ENCODE measurements around the gene RPTOR.

Gene RPTOR

DNA sequence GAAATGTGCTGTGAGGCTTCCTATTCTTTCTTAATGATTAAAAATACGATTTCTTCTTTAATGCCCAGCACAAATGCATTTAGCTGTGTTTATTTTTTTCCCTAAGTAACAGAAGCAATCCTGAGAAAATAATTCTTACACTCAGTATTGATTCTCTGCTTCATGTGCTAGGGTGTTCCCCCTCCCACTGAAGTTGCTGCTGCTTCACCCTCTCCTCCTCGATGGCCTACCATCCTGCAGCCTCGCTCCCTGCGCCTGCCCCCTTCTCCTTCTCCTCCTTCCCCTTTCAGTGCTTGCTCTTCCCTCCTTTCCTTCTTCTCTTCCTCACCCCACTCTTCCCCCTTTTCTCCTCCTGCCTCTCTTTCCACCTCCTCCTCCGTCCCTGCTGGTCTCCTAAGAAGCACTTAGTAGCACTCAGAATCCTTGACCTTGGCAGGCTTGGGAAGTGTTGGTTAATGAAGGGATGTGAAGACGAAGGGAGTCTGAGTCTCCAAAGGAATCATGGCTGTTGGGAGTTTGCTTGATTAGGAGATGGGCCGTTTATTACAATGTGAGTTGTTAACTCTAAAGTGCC, 119.7 kb downstream of the RPTOR start:
- no peak for DNase-seq (ENCODE audit: low read depth in 3 of 3)

DNA sequence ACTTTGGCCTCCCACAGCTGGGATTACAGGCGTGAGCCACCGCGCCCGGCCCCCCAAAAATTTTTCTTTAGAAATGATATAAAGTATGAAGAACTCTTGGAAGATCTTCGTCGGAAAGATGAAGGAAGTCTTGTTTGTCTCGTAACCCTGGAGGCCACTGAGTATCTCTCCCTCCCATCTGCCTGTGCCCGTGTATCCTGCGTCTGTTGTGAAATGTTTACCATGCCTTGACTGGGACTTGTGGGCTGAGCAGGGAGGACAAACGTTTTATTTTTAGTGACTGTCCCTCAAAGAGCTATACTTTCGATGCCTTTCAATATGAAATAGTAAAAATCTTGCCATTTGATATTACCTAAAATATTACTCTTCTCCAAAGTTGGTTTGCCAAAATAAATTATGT, 121.2 kb downstream of the RPTOR start:
- DNase-seq (ENCODE audit: low read depth in 3 of 3): no peak

DNA sequence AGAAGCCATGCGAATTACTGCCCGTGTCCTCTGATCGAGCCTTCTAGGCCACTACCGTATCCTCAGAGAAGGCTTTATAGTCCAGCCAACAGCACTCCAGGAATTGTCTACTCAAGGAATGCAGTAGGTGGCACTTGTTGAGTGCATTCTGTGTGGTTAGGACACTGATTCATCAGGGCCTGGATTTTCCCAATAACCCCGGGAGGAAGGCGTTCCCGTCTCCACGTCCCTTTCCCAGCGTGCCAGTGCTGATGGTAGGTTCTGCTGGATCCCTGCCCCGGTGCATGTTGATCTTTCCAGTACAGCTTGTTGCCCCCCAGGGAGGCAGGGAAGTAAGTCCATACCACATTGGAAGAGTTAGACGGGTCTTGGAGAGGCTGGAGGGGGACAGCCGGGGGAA, 122.2 kb downstream of the RPTOR start:
- no peak for DNase-seq (ENCODE audit: low read depth in 3 of 3)

DNA sequence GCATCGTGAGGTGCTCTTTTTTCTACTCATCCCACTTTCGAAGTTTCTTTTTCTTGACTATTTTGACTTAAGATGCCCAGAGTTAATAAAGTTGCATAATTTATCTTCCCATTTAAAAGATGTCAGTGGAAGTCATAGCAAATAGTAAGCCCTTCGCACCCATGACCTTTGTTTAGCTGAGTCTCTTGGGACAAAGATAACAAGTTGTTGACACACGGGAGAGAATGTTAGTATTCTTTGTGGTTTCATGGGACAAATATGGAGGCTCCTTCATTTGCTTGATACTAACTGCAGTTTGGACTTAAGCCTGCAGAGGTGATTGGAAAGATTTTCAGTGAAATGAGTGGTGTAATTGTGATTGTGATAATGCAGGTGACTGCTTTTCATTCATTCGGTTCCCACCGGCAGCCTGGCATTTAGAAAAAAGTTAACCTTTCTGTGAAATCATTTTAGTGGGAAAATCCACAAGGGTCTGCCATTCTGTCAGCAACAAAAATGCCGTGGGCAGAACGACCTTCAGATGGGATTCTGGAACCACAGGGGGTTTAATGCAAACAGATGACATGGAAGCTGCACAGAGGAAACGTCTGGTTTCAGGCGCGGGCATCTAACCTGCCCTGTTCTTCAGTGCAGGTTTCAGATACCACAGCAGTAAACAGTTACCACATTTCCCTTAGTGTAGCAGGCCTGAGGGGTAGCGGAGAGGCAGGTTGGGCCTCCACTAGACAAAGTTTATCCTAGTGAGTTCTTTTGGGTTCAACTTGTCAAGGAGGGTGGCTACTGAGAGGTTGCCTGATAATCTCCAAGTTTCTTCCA, 123.0 kb downstream of the RPTOR start:
- DNase-seq (ENCODE audit: low read depth in 3 of 3): no peak

DNA sequence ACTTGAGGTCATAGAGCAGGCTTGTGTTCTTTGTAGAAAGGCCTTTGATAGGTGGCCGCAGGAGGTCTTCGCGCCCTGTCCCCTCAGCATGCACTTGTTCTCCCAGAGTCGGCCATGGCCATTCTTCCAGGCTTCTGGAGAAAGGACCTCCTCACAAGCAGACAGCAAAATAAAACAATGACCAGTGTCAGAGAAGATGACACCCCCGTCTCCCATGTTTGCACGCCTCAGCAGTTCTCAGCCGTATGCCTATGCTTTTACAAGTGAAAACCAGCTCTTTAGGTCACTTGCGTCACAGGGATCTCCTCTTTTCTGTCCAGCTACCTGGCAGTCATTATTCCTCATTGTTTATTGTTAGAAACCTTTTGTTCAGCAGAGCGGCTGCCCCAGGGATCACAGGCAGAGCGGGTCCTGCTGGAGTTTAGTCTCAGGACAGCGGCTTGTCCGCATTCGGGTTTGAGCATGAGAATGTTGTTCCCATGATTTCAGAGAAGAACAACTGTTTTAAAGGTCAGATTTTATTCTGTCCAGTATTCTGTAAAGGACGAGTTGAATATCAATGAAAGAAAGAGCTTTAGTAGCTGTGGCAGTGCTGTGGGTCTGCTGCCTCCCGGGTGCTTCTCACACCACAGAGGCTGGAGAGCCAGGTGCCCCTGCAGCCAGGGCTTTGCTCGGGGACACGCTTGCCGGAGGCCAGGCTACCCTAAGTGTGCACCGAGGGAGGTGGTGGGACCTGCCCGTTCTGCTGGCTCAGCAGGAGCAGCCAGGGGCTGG, 123.9 kb downstream of the RPTOR start:
- DNase-seq (ENCODE audit: low read depth in 3 of 3): no peak

DNA sequence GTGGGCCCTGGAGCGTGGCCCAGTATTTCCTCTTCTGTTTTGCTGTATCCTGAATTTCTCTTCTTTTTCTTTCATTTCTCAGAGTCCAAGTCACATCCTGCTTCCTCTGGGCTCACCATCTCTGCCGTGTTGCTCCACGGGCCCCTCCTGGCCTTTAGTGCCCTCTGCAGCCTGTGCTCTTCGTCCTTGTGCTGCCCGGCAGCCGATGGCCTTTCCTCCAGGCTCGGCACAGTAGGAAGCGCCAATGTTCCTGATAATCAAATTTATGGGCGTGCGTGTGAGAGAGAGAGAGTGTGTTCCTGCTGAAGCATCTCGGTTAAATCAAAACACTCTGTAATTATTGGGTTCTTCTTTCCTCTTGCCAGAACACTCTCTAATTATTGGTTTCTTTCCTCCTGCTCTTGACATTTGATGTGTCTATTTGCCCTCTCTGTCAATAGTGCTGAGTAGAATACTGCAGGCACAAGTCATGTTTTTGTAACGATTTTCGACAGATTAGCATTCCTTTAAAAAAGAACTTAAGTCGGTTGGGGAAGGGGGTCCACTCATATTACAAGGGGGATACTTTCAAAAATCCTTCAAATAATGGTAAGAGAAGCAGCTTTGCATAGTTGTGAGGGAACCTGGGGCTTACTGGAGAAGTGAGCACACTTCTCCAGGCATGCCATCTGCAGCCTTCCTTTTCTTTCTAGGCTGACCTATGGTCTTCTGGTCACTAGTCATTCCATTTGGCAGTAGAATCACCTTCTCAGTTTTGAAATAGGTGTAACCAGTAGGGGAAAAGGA, 126.6 kb downstream of the RPTOR start:
- DNase-seq (ENCODE audit: low read depth in 3 of 3): no peak

DNA sequence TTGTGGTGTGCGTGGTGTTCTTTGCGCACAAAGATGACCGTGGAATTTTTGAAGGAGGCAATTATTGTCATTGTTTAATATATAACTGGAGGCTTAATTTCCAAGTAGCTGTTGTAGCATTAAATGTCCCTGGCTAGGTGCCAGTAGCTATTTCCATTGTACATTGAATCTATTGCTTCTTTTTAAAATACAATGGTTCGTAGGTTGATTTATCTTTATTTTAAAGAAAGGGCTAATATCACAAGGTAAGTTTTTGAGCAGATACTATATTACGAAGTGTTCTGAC, 127.1 kb downstream of the RPTOR start:
- no peak for DNase-seq (ENCODE audit: low read depth in 3 of 3)

DNA sequence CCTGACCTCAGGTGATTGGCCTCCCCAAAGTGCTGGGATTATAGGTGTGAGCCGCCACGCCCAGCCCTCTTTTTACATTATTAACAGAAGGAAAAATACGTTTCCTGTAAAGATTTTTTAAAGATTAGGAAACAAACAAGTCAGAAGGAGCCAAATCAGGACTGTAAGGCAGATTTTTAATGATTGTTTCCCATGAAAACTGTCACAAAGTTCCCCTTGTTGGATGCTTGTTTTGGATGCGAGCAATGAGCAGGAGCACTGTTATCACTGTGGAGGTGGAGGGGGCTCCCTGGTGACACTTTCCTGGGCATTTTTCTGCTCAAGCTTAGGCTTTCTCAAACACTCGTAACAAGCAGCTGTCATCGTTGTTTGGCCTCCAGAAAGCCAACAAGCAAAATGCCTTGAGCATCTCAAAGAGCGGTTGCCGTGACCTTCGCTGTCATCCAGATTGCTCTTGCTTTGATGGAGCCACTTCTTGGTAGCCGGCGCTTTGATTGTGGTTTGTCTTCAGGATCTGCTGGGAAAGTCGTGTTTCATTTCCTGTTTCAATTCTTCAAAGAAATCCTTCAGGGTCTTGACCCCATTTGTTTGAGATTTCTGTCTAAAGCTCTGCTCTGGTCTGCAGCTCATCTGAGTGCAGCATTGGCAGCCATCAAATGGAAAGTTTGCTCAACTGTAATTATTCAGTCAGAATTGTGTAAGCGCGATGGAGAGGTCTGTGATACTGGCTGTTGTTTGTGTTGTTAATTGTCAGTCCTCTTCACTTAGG, 128.7 kb downstream of the RPTOR start:
- DNase-seq (ENCODE audit: low read depth in 3 of 3): no peak

DNA sequence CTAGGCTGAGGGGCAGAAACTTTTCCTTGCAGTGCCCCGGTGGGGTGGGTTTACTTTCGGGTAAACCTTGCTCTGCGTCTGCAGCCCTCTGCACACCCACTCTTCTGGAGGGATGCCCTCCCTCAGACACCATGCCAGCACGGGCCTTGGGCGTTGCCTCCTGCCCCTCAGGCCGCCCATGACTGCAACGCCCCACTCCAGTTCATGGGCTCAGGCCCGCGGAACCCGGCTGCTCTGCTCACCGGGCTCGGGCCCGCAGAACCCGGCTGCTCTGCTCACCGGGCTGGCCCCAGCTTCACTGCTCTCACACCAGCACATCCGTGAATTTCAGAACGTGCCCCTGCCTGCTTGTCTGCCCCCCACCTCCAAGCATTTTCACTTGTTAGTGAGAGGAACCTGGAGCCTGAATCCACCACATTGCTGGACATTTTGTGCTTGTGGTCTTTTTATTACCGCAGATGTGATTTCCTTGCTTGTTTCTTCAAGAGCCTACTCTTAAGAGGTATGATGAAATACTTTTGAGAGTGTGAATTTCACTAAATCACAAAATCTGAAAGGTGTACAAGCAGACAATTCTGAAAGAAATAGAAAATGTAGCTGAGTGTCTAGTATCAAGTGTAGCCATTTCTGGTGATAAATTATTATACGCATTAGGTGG, 130.9 kb downstream of the RPTOR start:
- no peak for DNase-seq (ENCODE audit: low read depth in 3 of 3)

DNA sequence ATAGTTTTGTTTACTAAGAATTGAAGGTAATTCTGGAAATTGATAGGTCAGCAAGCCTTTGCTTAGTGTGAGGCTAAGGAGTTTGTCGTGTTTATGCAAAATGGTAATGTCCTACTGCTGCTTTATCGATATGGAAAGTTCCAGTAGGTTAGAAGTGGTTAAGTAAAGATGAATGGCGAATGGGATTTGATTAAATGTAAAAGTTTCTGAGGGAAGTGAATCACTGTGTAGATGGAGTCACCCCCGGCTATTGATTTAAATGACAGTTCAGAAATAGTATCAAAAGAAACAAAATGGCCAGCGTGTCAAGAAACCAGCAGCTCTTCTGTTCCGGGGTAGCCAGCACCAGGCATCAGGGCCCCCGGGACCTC, 131.4 kb downstream of the RPTOR start:
- DNase-seq (ENCODE audit: low read depth in 3 of 3): no peak

DNA sequence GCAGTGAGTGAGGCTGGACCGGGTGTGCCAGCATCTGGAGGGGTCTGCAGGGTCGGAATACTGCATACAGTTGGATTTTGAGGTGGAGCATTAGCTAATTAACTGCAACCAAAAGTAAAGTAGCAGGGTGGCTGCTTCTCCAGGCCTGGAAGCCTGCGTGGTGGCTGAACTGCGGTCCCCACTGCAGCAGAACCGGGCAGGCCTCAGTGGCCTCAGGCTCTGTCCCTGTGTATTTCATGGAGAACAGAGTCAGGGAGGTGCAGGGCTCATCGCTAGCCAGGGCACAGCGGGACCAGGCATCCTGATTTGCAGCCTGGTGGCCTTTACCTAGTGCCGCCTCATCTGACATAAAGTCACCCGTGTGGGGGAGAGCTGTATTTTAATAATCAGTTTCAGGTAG, 131.9 kb downstream of the RPTOR start:
- no peak for DNase-seq (ENCODE audit: low read depth in 3 of 3)

DNA sequence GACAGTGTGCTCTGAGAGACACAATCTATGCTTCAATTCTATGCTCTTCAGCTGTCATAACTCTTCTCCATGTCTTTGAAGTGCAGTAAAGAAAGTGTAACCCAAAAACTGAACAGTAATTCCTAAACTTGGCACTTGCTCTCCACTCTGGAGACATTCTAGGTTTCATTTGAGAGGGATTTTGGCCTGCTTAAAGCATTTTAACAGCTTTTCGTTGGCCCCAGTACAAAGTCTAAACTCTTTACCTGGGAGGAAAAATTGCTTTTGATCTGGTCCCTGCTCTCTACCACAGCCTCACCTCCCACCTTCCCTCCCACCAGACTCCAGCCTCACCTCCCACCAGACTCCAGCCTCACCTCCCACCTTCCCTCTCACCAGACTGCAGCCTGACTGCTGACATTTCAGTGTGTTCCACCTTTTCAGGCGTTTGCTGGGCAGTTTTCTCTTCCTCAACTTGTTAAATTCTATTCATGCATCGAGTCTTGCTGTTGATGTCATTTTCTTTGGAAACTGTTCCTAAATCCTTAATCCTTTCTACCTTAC, 132.6 kb downstream of the RPTOR start:
- no peak for DNase-seq (ENCODE audit: low read depth in 3 of 3)

DNA sequence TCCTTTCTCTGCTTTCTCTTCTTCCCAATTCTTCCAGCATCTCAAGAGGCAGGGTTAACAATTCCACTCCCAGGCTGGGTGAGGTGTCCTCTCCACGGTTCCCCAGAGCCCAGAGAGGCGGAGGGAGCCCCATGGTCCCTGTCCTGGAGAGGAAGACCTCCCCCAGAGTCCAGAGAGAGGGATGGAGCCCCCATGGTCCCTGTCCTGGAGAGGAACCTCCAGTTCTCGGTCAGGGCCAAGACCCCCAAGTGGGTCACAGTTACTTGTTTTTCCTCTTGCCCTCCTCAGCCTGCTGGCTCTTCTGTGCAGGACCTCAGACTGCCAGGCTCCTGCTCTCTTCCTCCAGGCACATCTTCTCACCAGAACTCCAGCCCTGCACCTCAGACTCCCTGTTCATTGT, 135.2 kb downstream of the RPTOR start:
- DNase-seq (ENCODE audit: low read depth in 3 of 3): no peak

DNA sequence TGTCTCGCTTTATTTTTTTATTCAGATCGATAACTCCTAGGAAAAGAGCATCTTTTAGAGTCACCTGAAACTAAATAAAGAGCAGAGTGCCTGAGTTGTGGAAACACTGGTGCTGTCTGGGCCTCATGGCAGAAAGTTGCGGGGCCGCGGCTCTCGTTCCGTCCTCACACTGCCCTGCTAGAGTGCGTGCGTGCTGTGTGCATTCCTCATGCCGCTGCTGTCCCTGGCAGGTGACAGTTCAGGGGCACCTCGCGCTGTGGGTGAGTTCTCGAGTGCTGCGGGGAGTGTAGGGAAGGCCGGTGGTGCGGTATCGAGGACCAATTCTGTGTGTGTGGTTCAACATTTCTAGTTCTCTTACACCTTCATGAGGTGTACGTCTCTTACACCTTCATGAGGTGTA, 136.6 kb downstream of the RPTOR start:
- no peak for DNase-seq (ENCODE audit: low read depth in 3 of 3)

DNA sequence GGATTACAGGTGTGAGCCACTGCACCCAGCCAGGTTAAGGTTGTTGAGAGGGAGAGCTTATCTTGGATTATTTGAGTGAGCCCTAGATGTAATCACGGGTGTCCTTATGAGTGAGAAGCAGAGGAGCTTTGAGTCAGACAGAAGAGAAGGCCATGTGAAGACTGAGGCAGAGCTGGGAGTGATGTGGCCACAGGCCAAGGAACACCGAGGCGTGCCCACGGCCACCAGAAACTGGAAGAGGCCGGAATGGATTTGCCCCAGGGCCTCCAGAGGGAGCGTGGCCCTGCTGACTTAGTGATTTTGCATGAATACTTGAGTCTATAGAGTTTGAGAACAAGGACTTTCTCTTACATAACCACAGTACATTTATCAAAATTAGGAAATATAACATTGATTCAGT, 137.7 kb downstream of the RPTOR start:
- no peak for DNase-seq (ENCODE audit: low read depth in 3 of 3)

DNA sequence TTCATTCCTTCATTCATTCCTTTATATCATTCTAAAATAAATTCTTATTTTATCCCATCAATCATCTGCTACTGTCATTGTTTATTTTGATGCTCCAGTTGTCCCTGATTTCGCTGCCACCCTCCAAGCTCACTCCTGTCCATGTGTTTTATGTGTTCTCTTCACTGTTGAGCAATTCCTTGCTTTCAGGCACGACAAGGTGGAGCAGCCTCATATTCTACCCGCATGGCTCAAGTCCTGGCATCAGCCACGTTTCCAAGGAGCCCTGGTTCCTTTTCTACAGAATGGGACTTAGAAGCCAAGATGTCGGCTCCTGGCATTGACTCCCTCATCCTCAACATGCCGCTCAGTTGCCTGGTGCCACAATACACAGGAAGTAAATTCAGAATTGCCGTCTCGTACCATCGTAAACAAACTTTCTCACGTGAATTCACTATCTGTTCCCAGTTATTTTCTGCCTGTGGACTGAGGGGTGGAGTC, 139.0 kb downstream of the RPTOR start:
- no peak for DNase-seq (ENCODE audit: low read depth in 3 of 3)

DNA sequence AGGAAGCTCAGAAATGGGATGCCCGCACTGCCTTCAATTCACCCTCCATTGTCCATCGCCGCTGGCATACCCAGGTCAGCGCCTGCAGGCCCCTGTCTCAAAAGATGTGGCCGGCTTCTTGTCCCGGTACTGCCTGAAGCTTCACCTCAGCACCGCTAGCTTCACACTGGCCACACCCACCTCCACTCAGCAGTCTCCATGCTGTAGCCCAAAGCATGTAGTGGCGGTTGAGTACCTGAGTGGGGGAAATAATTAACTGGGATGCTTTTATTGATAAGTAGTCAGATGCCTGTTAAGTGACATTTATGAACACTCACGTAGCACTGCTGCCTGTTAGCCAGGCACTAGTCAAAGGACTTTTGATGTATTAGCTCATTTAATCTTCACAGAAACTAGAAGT, 143.2 kb downstream of the RPTOR start:
- DNase-seq (ENCODE audit: low read depth in 3 of 3): no peak

DNA sequence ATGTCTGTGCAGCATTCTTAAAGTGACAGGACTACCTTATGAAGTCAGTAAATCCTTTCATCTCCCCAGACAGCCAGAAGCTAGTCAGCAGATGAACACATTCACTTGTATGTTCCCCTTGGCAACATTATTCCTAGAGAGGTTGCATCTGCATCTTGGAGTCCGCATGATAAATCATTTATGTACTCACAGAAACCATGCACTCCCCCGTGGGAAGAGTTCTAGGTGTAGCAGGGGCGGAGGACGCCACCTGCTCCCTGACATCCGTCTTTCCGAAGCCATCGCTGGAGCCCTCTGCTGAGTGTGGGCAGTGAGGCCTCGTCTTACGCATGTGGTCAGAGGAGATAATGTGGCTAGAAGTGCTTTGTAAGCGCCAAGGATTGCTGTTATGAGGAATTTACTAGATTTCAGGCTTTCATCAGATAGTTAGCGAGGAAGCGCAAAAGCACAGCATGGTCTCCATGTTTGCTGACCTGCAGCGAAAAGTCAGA, 144.5 kb downstream of the RPTOR start:
- DNase-seq (ENCODE audit: low read depth in 3 of 3): no peak

DNA sequence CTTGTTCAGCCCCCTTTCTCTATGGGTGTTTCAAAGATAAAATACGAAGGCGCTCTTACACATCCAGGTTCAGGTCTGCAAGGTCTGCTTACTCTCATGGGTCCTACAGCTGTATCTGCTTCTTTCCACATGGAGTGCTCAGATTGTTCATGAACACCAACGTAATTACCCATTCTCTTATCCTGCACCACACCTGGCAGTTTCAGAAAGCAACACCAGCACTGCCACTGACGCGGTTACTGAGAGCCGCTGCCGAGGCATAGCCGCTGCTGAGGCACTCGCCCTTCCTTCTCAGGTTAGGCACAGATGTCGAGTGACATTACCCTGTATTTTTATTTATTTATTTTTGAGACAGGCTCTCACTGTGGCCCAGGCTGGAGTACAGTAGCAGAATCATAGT, 147.1 kb downstream of the RPTOR start:
- no peak for DNase-seq (ENCODE audit: low read depth in 3 of 3)

DNA sequence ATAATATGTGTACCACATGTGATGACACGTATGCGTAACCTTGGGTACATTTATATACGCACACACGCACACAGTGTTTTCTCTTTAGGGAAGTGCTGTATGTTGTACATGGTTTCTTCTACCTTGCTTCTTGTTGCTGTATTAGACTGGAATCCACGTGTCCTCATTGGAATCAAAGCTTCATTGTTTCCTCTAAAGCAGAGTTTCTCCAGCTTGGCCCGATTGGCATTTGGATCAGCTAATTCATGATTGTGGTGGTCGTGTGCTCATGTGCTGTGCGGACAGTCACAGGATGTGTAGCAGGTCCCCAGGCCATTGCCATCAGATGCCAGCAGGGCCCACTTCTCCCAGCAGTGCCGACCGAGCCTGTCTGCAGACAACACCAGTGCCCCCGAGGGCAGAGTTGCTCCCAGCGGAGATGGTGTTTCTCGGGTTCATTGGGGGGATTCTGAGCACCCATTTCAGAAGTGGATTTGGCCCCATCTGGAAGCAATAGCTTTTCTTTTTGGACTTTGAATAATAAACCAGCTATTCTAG, 148.4 kb downstream of the RPTOR start:
- DNase-seq (ENCODE audit: low read depth in 3 of 3): no peak

All from stimulated activated CD4-positive, alpha-beta T cell treated with anti-CD3 and anti-CD28 coated beads, TNF-alpha, amount 100 ng/mL, for 4 hours (primary cell).